Choroid plexus epithelial cell (primary cell): Measurements from ENCODE around the gene UNKL.
"Not testable (repeated sequence)": the region's sequence is repeated elsewhere in the genome, so short reads cannot be mapped to it uniquely, and the experiment has no call there.

ENCODE experiments used
- DNase-seq: peaks from one replicate; pipeline ENCODE4 v3.0.0-alpha.2; 2010; ENCODE audit warnings: low read depth
- H3K4me3 ChIP-seq: 2 replicates; pipeline ENCODE4 v1.5.1; 2011; ENCODE audit warnings: low read depth, mild to moderate bottlenecking, control low read depth, low read length, moderate library complexity
- CTCF ChIP-seq: conservative IDR thresholded peaks from 2 replicates; pipeline ENCODE4 v1.5.1; 2011; ENCODE audit warnings: low read depth, mild to moderate bottlenecking, control low read depth, inconsistent platforms, low read length, moderate library complexity

Gene UNKL

GRCh38 chr16:1332618-1333148 is 81.8 kb downstream of the UNKL start:
- H3K4me3 ChIP-seq: no peak overlapping the region
- DNase-seq: no peak
- no peak for TF ChIP-seq CTCF

DNA sequence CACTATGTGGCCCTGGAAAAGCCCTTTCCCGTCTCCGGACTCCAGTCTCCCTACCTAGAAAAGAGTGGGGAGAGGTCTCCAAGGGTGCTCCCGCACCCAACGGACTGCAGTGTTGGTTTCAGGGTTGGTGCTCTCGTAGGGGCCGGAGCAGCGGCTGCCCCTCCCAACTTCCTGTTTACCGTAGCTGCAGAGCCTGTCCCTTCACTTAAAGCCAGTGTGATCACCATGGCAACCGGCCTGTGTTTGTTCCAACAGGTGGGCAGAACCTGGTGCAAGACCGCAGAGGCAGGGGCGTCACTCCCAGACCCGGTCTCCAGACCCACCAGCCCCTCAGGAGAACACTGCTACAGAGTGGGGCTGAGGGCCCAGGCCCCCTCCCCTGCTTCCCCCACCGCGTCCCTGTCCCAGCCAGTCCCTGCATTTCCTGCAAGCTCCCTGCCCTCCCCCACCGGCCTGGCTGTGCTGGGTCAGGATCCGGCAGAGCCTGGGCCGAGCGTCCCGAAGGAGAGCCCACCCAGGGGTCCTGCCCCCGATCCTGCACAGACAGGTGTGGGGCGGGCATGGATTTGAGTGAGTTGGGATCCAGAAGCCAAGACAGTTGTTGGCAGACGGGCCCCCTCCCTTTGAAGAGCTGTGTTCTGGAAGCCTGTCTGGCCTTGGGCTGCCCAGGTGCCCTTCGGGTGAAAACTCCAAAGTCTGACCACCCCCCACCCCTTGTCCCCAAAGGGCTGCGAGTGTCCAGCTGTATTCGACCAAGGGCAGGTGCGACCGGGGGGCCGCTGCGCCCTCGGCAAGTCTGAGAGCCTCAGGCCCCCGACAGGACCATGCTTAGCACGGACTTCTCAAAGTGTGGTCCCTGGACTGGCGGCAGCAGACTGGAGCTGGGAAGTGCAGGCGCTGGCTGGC is 82.5 kb downstream of the UNKL start:
- TF ChIP-seq CTCF: no peak
- DNase-seq: peak; percentile 82
- H3K4me3 ChIP-seq: peak overlapping the region; percentile 14

GRCh38 chr16:1330931-1331711 is 83.4 kb downstream of the UNKL start:
- peak; percentile 9 for TF ChIP-seq CTCF
- DNase-seq: no peak
- H3K4me3 ChIP-seq: peak overlapping the region; percentile 14

DNA sequence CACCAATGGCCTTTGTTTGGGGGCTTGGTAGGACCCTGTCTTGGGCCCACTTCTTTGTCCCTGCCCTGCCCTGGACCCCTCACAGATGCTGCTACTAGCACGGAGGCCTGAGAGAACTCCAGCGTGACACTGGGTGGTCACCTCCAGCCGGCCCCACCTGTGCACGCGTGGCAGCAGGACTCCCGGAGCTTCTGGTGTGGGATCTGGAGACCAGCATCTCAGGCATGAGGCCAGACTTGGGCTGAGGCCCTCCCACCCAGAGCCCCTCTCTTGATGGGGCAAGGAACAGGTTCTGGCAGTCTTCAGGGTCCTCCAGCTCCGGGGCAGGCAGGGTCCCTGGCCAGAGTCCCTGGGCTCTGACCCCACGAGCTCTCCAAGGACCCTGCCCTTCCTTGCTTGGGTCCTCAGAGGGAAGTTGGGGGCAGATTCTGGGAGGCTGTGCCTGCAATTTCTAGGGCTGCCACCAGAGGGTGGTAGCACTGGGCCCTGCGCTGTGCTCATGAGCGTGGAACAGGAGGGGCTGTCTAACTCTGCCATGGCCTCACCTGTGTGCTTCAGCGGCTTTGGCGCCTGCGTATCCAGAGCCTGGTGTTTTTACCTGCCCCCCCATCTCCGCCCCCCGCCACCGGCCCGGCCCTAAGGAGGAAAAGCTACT is 84.1 kb downstream of the UNKL start:
- peak; percentile 58 for TF ChIP-seq CTCF
- DNase-seq: no peak
- H3K4me3 ChIP-seq: no peak overlapping the region

GRCh38 chr16:1328961-1329360 is 85.5 kb downstream of the UNKL start:
- not testable (repeated sequence) for DNase-seq, H3K4me3 ChIP-seq

- not testable (repeated sequence) for H3K4me3 ChIP-seq, DNase-seq
Measured at GRCh38 chr16:1328136-1328535, 86.4 kb downstream of the UNKL start.

DNA sequence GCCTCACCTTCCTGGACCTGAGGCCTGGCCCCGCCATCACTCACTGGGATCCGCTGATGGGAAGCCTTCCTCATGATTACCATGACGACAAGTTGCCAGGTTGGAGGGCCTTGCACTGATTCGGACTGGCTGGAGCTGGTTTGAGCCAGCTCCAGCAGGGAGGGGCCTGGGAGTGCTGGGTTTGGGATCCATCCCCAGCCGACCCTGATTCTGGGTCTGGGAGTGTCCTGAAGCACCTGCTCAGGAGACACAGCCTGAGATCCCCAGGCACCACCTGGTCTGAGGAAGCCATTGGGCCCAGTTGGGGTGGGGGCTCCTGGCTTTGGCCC is 86.9 kb downstream of the UNKL start:
- DNase-seq: no peak
- TF ChIP-seq CTCF: no peak
- no peak overlapping the region for H3K4me3 ChIP-seq
